Measurements from ENCODE around the gene SAP30BP.

DNA sequence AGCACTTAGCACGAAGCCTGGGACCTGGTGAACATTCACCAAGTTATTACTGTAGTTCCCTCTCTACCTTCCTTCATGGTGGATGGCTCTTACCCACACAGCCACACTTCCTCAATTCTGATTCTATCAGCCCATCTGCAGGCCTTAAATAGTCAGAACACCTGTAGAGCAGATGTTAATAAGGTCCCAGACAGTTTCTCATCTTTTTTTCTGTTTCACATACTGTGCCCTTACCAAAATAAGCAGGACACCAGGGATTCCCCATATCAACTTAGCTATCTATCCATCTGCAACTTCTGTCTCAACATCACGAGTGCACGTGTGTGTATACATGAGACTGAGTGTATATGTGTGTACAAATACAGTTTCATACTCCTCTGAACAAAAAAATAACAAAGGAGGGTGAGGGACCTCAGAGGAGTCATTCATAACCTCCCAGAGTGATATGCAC is 3.0 kb upstream of the SAP30BP start:
- TF ChIP-seq CTCF (IDR thresholded peaks at IDR 0.05) (no peak), EP300 (IDR thresholded peaks at IDR 0.05) (no peak), POLR2AphosphoS5 (IDR thresholded peaks at IDR 0.05) (no peak), POLR2A (IDR thresholded peaks at IDR 0.05; ENCODE audit: low read depth) (no peak)
